Stimulated activated CD4-positive, alpha-beta T cell treated with anti-CD3 and anti-CD28 coated beads, Interleukin-1b, Interleukin-23, amount 100 ng/mL, for 4 hours (primary cell): ENCODE data around the gene FGF4.
"Not testable (repeated sequence)": the region's sequence is repeated elsewhere in the genome, so short reads cannot be mapped to it uniquely, and the experiment has no call there.

Source experiments
- DNase-seq, 2 donors: peaks; one replicate each; pipeline ENCODE4 v3.0.0-alpha.2; 2020; ENCODE audit warnings: low read depth in 2 of 2

The FGF4 gene

DNA sequence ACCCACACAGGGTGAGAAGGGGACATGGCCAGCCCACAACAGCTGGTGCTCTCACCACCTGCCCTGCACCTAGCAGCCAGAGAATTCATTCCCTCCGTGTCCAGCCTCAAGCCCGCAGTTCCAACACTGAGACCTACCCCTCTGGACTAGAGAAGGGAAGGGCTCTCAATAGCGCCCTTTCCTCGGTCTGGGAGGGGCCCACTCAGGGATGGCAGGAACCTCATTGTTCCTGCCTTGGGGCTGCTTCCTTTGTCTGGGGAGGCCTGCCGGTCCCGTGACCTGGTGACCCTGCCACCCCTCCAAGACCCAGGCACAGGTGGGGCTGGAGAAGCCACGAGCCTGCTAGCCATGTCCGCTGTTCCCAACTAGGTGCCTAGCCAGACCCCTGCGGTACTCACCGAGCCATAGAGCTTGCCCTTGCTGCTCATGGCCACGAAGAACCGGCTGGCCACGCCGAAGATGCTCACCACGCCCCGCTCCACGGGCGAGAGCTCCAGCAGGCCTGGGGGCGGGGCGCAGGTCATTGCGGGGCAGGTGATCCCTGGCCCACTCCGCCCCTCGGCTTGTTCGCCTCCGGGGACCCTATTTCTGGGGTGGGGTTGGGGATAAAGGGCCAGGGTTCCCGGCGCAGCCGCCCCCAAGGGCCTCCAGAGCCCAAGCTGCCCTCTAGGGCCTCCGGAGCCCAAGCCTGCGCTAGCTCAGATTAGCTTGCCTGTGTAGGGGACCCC lies 1.4 kb downstream of the FGF4 start:
- no peak for DNase-seq

DNA sequence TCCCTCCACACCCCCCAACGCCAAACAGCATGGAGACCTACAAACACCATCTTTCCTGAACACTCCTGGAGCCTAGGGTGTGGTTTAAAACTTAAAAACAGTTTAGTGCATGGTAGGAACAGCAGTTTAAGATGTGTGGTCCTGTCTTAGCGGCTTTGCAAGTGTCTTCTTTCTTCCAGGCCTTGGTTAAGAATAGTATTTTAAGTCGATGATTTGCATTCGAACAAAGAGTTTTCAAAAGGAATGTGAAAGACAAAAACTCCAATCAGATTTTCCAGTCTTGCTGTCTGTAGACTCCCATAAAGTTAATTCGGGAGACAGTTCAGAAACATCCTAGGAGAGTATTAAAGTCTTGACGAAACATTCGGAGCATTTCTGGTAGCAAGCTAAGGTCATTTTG lies 3.7 kb downstream of the FGF4 start:
- no peak for DNase-seq

DNA sequence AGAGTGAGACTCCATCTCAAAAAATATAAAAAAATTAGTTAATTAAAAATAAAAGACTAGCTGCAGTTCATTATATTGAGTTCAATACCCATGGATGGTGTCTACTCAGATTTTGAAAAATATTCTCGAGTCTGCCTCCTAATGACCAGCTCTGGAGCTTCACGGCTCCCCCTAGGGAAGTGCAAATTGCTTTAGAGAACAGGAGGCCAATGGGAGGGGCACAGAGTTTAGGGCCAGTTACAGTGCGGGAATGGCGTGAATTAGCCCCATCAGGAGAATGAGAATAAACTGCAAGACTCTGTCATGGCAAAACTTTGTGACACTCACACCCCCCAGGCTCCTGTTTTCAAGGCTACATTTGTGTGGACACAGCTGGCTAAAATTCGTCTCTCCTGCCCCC lies 4.6 kb downstream of the FGF4 start:
- DNase-seq = no peak

DNA sequence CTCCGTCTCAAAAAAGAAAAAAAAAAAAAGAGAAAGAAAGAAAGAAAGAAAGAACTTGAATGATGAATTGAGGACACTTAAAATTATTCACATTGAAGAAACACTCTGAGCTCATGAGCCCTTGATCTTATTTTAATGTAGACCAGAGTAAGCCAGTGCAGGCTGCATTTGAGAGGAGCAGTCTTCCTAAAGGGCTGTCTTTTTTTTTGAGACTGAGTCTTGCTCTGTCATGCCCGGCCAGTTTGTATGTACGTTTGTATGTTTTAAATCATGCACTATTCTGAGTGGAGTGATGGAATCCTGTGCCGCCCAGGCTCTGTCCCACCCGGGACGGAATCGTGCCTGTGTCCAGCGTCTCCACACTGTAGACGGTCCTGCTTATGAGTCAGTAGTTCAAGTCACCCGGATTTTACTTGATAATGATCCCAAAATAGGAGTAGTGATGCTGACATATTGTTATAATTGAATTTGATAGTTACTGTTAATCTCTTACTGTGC lies 9.6 kb downstream of the FGF4 start:
- DNase-seq = no peak

DNA sequence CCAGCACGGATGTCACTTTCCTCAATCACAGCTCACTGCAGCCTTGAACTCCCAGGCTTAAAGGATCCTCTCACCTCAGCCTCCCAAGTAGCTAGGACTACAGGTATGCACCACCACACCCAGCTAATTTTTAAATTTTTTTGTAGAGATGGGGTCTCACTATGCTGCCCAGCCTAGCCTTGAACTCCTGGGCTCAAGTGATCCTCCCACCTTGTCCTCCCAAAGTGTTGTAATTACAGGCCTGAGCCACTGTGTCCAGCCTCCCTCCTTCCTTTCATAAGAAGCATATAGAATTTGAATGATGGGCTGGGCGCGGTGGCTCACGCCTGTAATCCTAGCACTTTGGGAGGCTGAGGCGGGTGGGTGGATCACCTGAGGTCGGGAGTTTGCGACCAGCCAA lies 10.2 kb downstream of the FGF4 start:
- DNase-seq = not testable (repeated sequence)

DNA sequence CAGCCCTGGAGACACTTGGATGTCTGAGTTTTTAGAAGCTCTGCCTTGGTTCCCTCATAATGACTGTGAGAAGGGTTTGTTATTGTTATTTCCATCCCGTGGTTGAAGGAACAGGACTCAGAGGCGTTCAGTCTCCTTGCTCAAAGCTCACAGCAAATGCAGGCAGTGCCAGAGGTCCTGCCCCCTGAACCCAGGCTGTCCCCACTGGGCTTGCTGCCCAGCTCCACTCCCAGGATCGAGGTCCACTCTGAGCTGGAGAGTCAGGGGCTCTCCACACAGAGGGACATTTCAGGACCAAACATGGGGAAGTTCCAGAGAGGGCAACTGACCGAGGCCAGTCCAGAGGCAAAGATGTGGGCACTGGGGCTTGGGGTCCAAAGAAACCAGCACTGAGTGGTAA lies 14.8 kb downstream of the FGF4 start:
- DNase-seq = no peak

DNA sequence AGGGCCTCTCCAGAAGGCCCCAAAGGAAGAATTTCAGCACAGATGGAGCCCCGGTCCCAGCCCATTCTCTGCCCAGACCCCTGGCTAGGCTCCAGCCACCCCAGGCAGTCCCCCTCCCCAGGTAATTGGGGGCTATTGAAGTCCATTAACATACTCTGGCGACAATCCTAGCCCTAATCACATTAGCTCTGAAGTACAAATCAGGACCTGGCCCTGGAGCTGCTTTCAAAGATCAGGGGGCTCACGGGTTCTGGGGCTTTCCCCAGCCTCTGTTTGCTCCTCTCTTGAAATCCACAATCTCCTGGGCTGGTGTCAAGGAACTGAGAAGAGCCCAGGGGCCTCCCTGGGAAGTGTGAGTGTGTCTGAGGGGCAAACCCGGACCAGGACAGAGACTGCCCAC lies 22.3 kb downstream of the FGF4 start:
- DNase-seq = no peak

DNA sequence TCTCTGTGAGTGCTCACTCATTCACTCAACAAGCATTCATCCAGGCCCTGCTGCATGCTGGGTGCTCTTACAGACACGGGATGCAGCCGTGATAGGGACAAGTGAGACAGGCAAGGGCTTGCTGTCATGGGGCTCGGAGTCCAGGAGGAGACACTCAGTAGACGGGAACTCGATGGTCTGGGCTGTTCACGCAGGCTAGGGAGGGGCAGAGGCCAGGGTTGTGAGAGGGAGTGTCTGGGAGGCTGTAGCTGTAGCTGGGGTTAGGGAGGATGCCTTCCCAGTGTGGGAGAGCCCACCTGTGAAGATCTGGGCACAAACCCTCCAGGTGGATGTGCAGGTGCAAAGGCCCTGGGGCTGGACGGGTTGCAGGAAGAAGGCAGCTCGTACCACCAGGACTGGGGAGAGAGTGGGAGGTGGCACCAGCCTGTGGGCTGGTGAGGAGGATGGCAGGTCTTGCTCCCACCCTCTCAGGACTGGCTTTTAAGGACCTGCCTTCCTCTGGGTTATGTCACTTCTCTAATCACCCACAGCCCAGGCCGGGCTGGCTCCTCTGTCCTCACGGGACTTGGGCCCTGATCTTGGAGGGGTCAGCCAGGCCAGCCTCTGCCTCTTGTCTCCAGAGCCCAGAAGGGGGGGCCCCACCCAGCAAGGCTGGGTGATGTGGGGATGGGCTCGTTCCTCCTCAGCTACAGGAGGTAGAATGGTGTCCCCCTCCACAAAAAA lies 24.1 kb downstream of the FGF4 start:
- no peak for DNase-seq

DNA sequence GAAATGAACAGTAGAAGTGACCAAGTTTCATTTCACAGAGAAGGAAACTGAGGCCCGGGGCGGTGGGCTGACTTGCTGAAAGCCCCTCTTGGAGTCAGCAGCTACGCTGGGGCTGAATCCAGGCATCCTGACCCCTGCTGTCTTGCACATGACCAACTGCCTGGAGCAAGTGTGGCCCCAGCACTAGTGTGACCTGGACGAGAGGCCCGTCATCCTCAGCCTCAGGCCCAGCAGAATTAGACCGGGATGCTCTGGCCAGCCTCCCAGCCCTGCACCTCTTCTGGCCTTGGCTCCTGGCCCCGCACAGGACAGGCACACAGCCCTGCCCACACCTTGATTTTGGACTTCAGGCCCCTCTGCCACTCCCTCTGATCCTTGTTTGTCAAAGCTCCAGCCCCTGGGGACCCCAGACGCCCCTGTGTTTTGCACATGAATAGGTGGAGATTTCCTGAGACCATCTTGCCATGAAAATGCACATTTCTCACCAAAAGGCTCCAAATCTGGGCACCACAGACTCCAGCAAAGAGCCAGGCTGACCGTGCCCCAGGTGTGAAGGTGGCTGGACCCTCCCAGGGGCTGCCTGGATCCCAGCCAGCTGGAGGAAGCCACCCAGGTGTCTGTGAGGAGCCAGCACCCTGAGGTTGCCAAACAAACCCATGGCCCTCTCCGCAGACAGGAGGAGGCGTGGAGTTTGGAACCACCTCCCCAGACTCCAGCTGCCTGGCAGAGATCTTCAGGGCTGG lies 24.9 kb downstream of the FGF4 start:
- DNase-seq = no peak

DNA sequence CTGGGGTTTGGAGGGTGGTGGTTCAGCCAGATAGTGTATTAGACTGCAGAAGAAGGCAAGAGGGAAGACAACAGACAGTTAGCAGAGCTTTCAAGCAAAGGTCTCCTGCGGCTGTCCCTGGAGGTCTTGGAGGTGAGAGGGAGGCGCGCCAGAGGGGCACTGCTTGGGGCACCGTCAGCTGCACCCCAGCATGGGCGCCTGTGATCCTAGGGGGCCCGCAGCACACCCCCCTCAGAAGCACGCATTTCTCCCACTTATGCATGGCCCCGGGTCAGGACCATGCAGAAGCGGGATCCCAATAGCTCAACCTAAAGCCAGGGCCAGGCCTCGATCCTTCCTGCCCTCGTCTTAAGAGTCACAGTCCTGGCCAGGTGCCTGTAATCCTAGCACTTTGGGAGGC lies 26.5 kb downstream of the FGF4 start:
- no peak for DNase-seq

DNA sequence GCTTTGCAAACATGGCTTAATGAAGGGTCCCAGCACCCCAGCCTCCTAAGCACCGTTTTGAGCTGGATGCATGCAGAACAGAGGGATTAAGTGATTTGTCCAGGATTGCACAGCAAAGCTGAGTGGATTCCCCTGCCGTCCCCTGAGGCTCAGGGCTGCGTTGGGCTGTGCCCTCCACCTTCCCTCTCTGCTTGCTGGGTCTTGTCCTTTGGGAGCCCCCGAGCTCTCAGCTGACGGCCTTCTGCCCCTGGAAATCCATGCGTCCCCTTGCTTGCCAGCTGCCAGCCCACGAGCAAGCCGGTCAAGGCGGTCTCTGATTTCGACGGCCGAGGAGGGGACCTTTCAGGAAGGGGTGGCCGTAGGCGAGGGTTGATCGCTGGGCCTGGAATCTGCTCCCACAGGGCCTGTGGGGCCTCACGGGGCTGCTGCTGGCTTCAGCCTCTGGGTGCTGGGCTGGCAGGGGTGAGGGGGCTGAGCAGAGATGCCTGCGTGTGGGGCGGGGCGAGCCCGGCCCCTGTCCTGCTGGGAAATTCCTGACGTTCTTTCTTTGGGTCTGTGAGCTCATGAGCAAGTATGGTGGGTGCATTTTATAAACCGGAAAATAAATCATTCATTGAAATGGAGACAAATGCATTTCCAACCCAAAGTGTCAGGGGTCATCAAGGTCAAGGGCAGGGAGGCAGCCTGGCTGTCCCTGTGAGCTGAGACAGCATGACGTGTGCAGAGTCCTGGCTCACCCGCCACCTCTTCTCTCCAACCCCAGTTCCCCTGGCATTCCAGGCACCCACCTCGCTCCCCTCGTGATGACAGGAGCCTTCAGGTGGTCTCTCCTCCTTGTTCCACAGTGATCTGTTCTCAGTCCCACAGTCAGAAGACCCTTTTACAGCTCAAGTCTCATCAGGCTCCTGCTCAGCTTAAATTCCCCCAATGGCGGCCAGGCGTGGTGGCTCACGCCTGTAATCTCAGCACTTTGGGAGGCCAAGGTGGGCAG lies 28.1 kb downstream of the FGF4 start:
- DNase-seq = no peak

DNA sequence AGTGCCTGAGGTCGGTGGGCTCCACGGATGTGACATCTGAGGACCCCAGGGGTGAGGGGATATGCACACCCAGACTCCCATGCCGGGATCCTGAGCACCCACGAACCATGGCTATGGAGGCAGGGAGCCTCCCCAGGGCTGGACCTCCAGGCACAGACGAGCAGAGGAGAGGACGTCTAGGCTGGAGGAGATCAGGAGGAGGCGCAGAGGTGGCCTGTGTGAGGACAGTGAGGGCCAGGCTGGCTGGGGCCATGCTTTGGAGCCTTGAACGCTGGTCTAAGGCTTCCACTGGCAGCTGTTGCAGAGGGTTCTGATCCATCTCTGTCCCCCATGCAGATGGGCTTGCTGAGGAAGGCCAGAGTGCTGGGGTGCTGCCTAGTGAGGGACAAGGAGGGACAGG lies 29.0 kb downstream of the FGF4 start:
- no peak for DNase-seq

DNA sequence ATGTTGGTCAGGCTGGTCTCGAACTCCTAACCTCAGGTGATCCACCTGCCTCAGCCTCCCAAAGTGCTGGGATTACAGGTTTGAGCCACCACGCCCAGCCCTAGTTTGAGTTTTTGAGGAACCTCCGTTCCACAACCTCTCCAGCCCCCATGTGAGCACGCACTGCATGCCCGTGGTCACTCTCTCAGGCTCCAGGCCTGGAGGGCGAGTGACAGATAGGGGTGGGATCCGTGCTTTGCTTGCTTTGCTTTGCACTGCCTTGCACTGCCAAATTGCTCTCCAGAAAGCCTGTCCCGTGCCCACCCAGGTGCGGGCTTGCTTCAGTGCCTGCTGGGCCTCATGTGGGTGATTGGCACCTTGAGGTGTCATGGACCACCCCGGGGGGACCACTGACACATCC lies 29.9 kb downstream of the FGF4 start:
- no peak for DNase-seq

DNA sequence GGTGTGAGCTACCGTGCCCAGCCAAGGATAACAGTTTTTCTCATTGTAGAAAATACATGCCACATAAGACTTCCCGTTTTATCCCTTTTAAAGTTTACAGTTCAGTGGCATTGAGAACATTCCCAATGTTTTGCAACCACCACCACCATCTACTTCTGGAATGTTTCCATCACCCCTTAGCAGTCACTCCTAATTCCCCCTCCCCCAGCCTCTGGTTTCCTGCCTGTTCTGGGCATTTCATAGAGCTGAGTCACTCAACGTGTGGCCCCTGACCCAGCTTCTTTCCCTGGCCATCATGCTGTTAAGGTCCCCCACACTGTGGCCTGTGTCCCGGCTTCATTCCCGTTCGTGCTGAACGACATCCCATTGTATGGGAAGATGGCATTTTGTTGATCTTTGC lies 30.7 kb downstream of the FGF4 start:
- DNase-seq = no peak

DNA sequence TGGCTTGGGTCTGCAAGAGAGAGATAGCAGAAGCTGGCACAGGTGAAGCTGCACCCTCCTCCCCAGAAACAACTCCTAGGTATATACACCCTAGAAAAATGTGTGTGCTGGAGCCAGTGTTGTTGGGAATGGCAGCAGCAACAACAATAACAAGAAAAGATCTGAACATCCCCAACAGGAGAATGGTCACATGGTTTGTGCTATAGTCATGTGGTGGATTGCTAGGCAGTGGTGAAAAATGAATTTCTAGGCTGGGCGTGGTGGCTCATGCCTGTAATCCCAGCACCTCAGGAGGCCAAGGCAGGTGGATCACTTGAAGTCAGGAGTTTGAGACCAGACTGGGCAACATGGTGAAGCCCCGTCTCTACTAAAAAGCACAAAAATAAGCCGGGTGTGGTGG lies 40.3 kb downstream of the FGF4 start:
- no peak for DNase-seq

DNA sequence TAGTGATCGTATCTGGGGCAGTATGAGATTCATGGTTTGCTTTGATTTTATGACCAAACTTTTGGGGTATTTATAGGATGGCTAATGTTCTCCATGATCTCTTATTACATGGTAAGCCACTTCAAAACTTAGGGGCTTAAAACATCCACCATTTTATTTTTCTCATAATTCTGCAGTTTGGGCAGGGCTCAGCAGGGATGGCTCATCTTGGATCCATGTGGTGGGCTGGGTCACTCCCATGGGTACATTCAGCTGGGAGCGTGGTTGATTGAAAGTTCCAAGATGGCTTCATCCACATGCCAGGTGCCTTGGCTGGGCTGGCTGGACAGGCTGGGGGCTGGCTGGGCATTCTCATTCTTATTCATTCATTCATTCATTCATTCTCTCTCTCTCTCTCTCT lies 40.8 kb downstream of the FGF4 start:
- DNase-seq = no peak

DNA sequence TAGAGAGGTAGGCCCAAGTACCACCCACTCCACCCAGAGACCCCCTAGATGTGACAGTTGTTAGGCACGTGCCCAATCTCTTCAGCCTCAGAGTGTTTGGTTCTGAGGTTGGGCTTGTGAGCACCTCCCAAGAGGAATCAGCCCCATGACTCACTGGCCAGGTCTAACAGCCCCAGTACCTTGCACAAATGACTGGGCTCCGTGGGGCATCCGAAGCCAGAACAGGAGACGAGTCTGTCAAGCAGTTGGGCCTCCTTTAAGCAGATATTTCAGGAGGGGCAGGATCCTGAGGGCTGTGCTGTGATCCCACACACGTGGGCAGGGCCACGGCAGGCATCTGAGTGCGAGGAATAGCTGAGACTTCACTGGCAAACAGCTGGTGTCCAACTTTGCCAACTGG lies 42.2 kb downstream of the FGF4 start:
- no peak for DNase-seq

DNA sequence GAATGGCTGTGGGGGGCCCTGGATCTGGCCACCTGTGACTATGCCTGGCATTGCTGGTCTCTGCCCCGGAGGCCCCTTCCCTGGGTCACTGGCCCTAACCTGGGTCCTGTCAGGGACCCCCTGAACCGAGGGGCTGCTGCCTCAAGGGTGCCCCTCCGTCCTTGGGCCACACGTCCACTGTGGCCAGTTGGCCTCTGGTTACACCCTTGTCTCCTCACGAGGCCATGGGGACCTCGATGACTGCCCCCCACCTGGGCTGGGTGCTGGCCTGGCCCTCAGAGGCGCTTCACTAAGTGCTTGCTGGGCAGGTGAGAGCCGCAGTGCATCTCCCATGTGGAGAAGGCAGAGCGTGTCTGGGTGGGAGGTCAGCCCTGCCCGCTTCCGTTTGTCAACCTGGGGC lies 44.0 kb downstream of the FGF4 start:
- DNase-seq = no peak

DNA sequence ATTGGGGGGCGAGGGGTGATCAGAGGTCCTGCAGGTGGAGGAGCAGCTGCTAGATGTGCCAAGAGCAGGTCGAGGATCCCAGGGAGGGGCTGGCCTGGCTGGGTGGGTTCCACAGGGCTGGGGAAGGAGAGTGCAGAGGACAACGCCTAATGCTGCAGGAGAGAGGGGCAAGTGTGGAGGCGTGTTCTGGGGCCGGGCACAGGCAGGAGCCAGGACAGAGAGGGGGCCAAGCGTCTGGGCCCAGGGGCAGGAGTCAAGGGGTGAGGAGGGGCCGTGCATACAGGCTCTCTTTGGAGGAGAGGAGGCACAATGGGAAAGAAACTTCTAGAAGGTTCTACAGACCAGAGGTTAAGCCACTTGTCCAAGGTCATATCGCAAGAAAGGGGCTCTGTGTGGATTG lies 44.6 kb downstream of the FGF4 start:
- DNase-seq = no peak

DNA sequence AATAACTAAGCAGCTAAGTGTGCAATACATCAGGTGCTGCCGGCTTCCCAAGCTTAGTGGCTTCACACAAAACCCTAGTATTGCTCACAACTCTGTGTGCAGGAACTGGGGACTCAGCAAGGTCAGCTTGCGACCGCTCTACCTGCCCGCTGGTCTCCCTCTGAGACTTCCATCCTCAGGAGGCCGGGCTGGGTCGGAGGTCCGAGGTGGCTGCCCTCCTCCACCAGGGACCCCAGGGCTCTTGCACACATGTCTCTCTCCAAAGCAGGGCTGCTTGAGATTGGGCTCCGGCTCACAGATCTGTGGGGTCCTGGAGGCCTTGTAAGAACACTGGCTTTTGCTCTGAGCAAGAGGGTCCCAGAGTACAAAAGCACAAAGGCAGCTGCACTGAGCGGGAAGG lies 45.9 kb downstream of the FGF4 start:
- DNase-seq = no peak

DNA sequence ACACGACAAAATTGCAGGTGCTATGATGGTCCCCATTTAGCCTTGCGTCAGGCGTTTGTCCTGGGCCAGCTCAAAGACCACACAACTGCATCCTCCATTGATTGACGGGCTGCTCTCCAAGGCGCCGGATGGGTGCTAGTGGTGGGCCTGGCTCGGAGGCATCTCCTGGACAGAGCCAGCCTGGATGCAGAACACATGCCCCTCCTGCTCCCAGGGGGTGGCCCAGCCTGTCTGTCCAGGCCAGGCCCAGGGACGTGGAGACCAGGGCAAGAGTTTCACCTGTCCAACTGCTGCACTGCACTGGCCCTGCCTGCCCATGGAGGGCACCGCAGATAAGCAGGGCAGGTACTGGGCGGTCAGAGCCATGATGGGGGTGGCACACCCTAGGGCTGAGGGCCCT lies 47.9 kb downstream of the FGF4 start:
- no peak for DNase-seq

DNA sequence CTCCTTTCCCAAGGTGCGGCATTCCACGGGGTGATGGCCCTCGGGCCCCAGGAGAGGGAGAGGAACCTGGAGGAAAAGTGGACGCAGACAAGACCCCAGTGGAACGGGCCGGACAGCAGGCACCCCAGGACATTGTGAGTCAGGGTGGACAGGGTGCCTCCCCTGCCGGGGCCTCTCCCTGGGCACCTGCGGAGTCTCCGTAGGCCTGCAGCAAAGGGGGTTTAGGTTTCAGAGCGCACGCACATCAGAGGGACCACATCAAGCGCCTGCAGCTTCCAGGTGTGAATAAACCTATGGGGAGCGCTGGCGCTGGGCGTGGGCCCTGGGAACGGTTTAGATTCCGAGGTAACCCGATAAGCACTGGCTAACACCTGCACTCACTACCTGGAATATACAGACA lies 48.7 kb downstream of the FGF4 start:
- DNase-seq = no peak
